NT2/D1 (cell line): ENCODE results near the gene OR4D2.

Source experiments
- YY1 ChIP-seq: IDR thresholded peaks from 2 replicates; pipeline ENCODE4 v1.6.1; 2011; ENCODE audit not compliant: insufficient read length, insufficient read depth
- ZNF274 ChIP-seq: IDR thresholded peaks from 2 replicates; pipeline ENCODE4 v1.6.1; 2011; ENCODE audit warnings: mild to moderate bottlenecking, low read depth, low read length

DNA sequence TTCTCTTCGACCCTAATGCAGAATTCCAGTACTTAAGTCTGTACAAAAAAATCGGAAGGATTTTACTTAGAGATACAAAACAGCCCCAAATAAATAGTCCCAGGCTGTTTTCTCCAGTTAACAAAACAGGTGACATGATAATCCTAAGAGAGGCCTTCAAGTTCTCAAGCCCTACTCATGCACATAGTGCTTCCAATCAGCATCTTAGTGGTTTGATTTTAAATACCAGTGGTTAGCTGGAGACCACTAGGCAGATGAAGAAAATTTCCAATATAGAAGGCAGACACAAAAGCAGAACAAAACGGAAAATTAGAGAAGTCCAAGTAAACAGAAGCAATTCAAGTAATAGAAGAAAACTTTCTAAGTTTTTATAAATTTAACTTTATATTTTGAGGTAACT, 5.2 kb upstream of the OR4D2 start:
- TF ChIP-seq ZNF274 (no peak), YY1 (no peak)
